Esophagus muscularis mucosa (tissue), 3 donors: ENCODE measurements around the gene GOLGA6L6.
"Not testable (repeated sequence)": the region's sequence is repeated elsewhere in the genome, so short reads cannot be mapped to it uniquely, and the experiment has no call there.

Experiments used
- CTCF ChIP-seq, 3 experiments: fragments of 200-600 bp in 2 of 3; fragments of 450-650 bp in 1 of 3; sonication (generic) in 2 of 3; IDR thresholded peaks; one replicate each; pipeline ENCODE4 v1.5.1; 2017 to 2019; ENCODE audit warnings: antibody characterized with exemption in 3 of 3, mild to moderate bottlenecking in 2 of 3, moderate library complexity in 1 of 3
- POLR2A ChIP-seq: fragments of 450-650 bp; IDR thresholded peaks from one replicate; pipeline ENCODE4 v1.6.1; 2017; ENCODE audit warnings: antibody characterized with exemption, moderate library complexity, mild to moderate bottlenecking, low read depth
- POLR2AphosphoS5 ChIP-seq, 2 donors: sonication (generic); formaldehyde crosslinking; IDR thresholded peaks; one replicate each; pipeline ENCODE4 v1.6.1; 2017; ENCODE audit warnings: antibody characterized with exemption in 2 of 2

- TF ChIP-seq CTCF (IDR thresholded peaks at IDR 0.05); POLR2AphosphoS5 (IDR thresholded peaks at IDR 0.05); POLR2A: not testable (repeated sequence)
These were observed 38.8 kb downstream of the GOLGA6L6 start for GRCh38 chr15:20502839-20503238.
